ENCODE results near the gene SYNGR2. TPM values are rescaled to one million over a fixed set of nuclear protein-coding genes. Genes with fewer than 3 reads are reported as not detected.

Gene SYNGR2
- total RNA-seq, result 35.1 to 57.6 TPM (median 52.3 TPM) in 3 replicates
- long read RNA-seq, transcript SYNGR2-209 (1 exons, 3,036 nt), result minor isoform, 10 of 187 reads
- long read RNA-seq, transcript SYNGR2-204 (3 exons, 2,125 nt), result minor isoform, 32 of 187 reads
- long read RNA-seq, transcript SYNGR2-201 (4 exons, 2,325 nt), result major isoform, 142 of 187 reads
- long read RNA-seq, partial matches to known transcripts, result 1 of 187 reads
- long read RNA-seq, other reads (novel, unspliced or antisense), result 1 of 187 reads

GRCh38 chr17:78168242-78168902 is at the start of gene SYNGR2:
Gene SYNGR2 (plus strand): TSS chr17:78168581. CDS start chr17:78168617, 36 bp downstream.
- no peak for DNase-seq (ENCODE audit: low spot score)
- H3K27ac Mint-ChIP-seq (ENCODE audit: unreplicated experiment), result no peak within 1 kb of the TSS
- H3K27me3 Mint-ChIP-seq (ENCODE audit: low read depth), result no peaks in the 10 kb centered on the region

GRCh38 chr17:78118801-78119241 is 49.6 kb upstream of the SYNGR2 start:
- Mint-ChIP-seq H3K4me3 (ENCODE audit: unreplicated experiment) (no peak overlapping the region), H3K9me3 (ENCODE audit: low read depth) (no peaks in the 10 kb centered on the region), H3K27ac (ENCODE audit: unreplicated experiment) (no peak overlapping the region), H3K4me1 (ENCODE audit: low read depth) (no peaks in the 10 kb centered on the region), H3K27me3 (ENCODE audit: low read depth) (no peaks in the 10 kb centered on the region), H3K36me3 (ENCODE audit: low read depth) (peaks cover 2% of the 10 kb centered on the region)
- no peak for TF ChIP-seq CTCF (IDR thresholded peaks at IDR 0.05)
- no peak for DNase-seq (ENCODE audit: low spot score)

More at GRCh38 chr17:78168242-78168902, at the start of gene SYNGR2:
- peaks cover 21% of the 10 kb centered on the region for H3K4me1 Mint-ChIP-seq (ENCODE audit: low read depth)
- H3K9me3 Mint-ChIP-seq (ENCODE audit: low read depth), result no peaks in the 10 kb centered on the region
- H3K36me3 Mint-ChIP-seq (ENCODE audit: low read depth), result no peaks in the 10 kb centered on the region
- TF ChIP-seq CTCF (IDR thresholded peaks at IDR 0.05), result no peak
- peak within 1 kb of the TSS; percentile 71 for H3K4me3 Mint-ChIP-seq (ENCODE audit: unreplicated experiment)

GRCh38 chr17:78120537-78120936 is 47.8 kb upstream of the SYNGR2 start:
- Mint-ChIP-seq H3K27me3 (ENCODE audit: low read depth) (no peaks in the 10 kb centered on the region), H3K27ac (ENCODE audit: unreplicated experiment) (no peak overlapping the region), H3K4me3 (ENCODE audit: unreplicated experiment) (no peak overlapping the region), H3K4me1 (ENCODE audit: low read depth) (no peaks in the 10 kb centered on the region), H3K9me3 (ENCODE audit: low read depth) (no peaks in the 10 kb centered on the region), H3K36me3 (ENCODE audit: low read depth) (peaks cover 2% of the 10 kb centered on the region)
- no peak for DNase-seq (ENCODE audit: low spot score)
- no peak for TF ChIP-seq CTCF (IDR thresholded peaks at IDR 0.05)

GRCh38 chr17:78120971-78121800 is 47.2 kb upstream of the SYNGR2 start:
- TF ChIP-seq CTCF (IDR thresholded peaks at IDR 0.05), result no peak
- Mint-ChIP-seq H3K9me3 (ENCODE audit: low read depth) (no peaks in the 10 kb centered on the region), H3K4me3 (ENCODE audit: unreplicated experiment) (no peak overlapping the region), H3K36me3 (ENCODE audit: low read depth) (peaks cover 2% of the 10 kb centered on the region), H3K4me1 (ENCODE audit: low read depth) (no peaks in the 10 kb centered on the region), H3K27me3 (ENCODE audit: low read depth) (no peaks in the 10 kb centered on the region), H3K27ac (ENCODE audit: unreplicated experiment) (no peak overlapping the region)
- no peak for DNase-seq (ENCODE audit: low spot score)

- Mint-ChIP-seq H3K27ac (ENCODE audit: unreplicated experiment) (no peak overlapping the region), H3K9me3 (ENCODE audit: low read depth) (no peaks in the 10 kb centered on the region), H3K4me3 (ENCODE audit: unreplicated experiment) (no peak overlapping the region), H3K36me3 (ENCODE audit: low read depth) (peaks cover 2% of the 10 kb centered on the region), H3K4me1 (ENCODE audit: low read depth) (no peaks in the 10 kb centered on the region), H3K27me3 (ENCODE audit: low read depth) (no peaks in the 10 kb centered on the region)
- no peak for TF ChIP-seq CTCF (IDR thresholded peaks at IDR 0.05)
- no peak for DNase-seq (ENCODE audit: low spot score)
These were observed 46.6 kb upstream of the SYNGR2 start for GRCh38 chr17:78121801-78122215.
